HepG2 (cell line): ENCODE measurements around the gene IP6K1. TPM values are rescaled to one million over a fixed set of nuclear protein-coding genes. Genes with fewer than 3 reads are reported as not detected.

ENCODE experiments used
- CC2D1A ChIP-seq: sonication (generic); formaldehyde crosslinking; IDR thresholded peaks from 2 replicates; pipeline ENCODE4 v1.8.1; 2023; ENCODE audit warnings: mild to moderate bottlenecking, missing genetic modification reagents
- CENPT ChIP-seq: sonication (generic); formaldehyde crosslinking; IDR thresholded peaks from 2 replicates; pipeline ENCODE4 v1.8.0; 2022; ENCODE audit warnings: low read depth, mild to moderate bottlenecking, moderate library complexity, missing genetic modification reagents
- FOXM1 ChIP-seq: sonication (generic); formaldehyde crosslinking; IDR thresholded peaks from 2 replicates; pipeline ENCODE4 v1.5.0; 2020; ENCODE audit warnings: missing genetic modification reagents
- JARID2 ChIP-seq: sonication (generic); formaldehyde crosslinking; IDR thresholded peaks from 2 replicates; pipeline ENCODE4 v1.8.1; 2023; ENCODE audit warnings: missing genetic modification reagents, inconsistent platforms; ENCODE audit not compliant: insufficient replicate concordance
- JUND ChIP-seq: sonication (generic); formaldehyde crosslinking; IDR thresholded peaks from 2 replicates; pipeline ENCODE4 v1.8.0; 2022; ENCODE audit warnings: mild to moderate bottlenecking, missing genetic modification reagents
- KDM2A ChIP-seq: sonication (generic); formaldehyde crosslinking; IDR thresholded peaks from 2 replicates; pipeline ENCODE4 v1.4.0; 2020; ENCODE audit warnings: low read depth, missing genetic modification reagents, borderline replicate concordance
- KDM5A ChIP-seq: fragments of 200-600 bp; sonication (generic); IDR thresholded peaks from 2 replicates; pipeline ENCODE4 v1.7.0; 2018; ENCODE audit warnings: antibody characterized with exemption, mild to moderate bottlenecking, low read length, borderline replicate concordance
- KLF9 ChIP-seq: IDR thresholded peaks from 2 replicates; pipeline ENCODE4 v1.6.1; 2016; ENCODE audit warnings: low read depth
- MAF1 ChIP-seq: sonication (generic); formaldehyde crosslinking; IDR thresholded peaks from 2 replicates; pipeline ENCODE4 v1.5.0; 2020; ENCODE audit warnings: missing genetic modification reagents, borderline replicate concordance
- NPAS2 ChIP-seq: sonication (generic); formaldehyde crosslinking; IDR thresholded peaks from 2 replicates; pipeline ENCODE4 v1.8.0; 2022; ENCODE audit warnings: mild to moderate bottlenecking, missing genetic modification reagents, borderline replicate concordance
- PLRG1 ChIP-seq: fragments of 450-650 bp; conservative IDR thresholded peaks from 2 replicates; pipeline ENCODE4 v1.6.1; 2016
- SOX5 ChIP-seq: IDR thresholded peaks from 2 replicates; pipeline ENCODE4 v1.6.1; 2016; ENCODE audit warnings: borderline replicate concordance
- STAG1 ChIP-seq: sonication (generic); formaldehyde crosslinking; IDR thresholded peaks from 2 replicates; pipeline ENCODE4 v1.4.0; 2020; ENCODE audit warnings: missing genetic modification reagents
- SUZ12 ChIP-seq: fragments of 150-350 bp; IDR thresholded peaks from 2 replicates; pipeline ENCODE4 v1.6.1; 2014; ENCODE audit warnings: low read depth, low read length
- TCF7 ChIP-seq: sonication (generic); IDR thresholded peaks from 2 replicates; pipeline ENCODE4 v1.6.1; 2016; ENCODE audit warnings: antibody characterized with exemption, low read depth
- TEAD3 ChIP-seq: optimal IDR thresholded peaks from 2 replicates; pipeline ENCODE3; 2016; ENCODE audit warnings: borderline replicate concordance
- ZFP36 ChIP-seq: fragments of 150-350 bp; IDR thresholded peaks from 2 replicates; pipeline ENCODE4 v1.6.1; 2018; ENCODE audit warnings: borderline replicate concordance, low read length, low read depth; ENCODE audit not compliant: partially characterized antibody
- ZFP62 ChIP-seq: sonication (generic); formaldehyde crosslinking; IDR thresholded peaks from 2 replicates; pipeline ENCODE4 v1.4.0; 2020; ENCODE audit warnings: missing genetic modification reagents
- ZFYVE20 ChIP-seq: sonication (generic); formaldehyde crosslinking; IDR thresholded peaks from 2 replicates; pipeline ENCODE4 v1.8.0; 2023; ENCODE audit warnings: low read depth, mild to moderate bottlenecking, moderate library complexity, missing genetic modification reagents, borderline replicate concordance
- ZNF614 ChIP-seq: IDR thresholded peaks from 2 replicates; pipeline ENCODE4 v1.6.1; 2018; ENCODE audit warnings: missing biosample characterization, missing genetic modification reagents, inconsistent platforms, borderline replicate concordance
- ZNF674 ChIP-seq: sonication (generic); formaldehyde crosslinking; IDR thresholded peaks from 2 replicates; pipeline ENCODE4 v1.5.0; 2020; ENCODE audit warnings: low read depth, mild to moderate bottlenecking, missing genetic modification reagents
- ZNF740 ChIP-seq: sonication (generic); formaldehyde crosslinking; IDR thresholded peaks from 2 replicates; pipeline ENCODE4 v1.4.0; 2020; ENCODE audit warnings: missing genetic modification reagents
- ZNF747 ChIP-seq: sonication (generic); formaldehyde crosslinking; IDR thresholded peaks from 2 replicates; pipeline ENCODE4 v1.8.1; 2023; ENCODE audit warnings: missing genetic modification reagents, mild to moderate bottlenecking, borderline replicate concordance
- polyA plus RNA-seq, 8 experiments: library from polyadenylated mRNA; depleted of rRNA in 3 of 8; stranded (reverse) in 7 of 8; unstranded in 1 of 8; fragments of >200 nt; fragmentation: Illumina TruSeq in 4 of 8; extraction: Trizol in 4 of 8; gene quantifications; 2 replicates each; pipeline versions ENCODE4 v1.2.1 to v1.2.3, GENCODE V29; 2011 to 2016; ENCODE audit warnings: low read depth in 4 of 8, missing spikeins in 1 of 8, mixed read lengths in 1 of 8; ENCODE audit not compliant: insufficient read depth in 1 of 8
- total RNA-seq, 5 experiments: library from RNA; depleted of rRNA; stranded (reverse); fragments of >200 nt; fragmentation: Illumina TruSeq; extraction: Trizol; gene quantifications; 2 replicates each; pipeline ENCODE4 v1.2.3, GENCODE V29; 2016; ENCODE audit warnings: low read depth in 1 of 5
- TF ChIP-seq, protein P1 (sequence below): sonication (generic); formaldehyde crosslinking; conservative IDR thresholded peaks from 2 replicates; pipeline ENCODE4 v1.8.1; 2023; ENCODE audit warnings: missing genetic modification reagents
- TF ChIP-seq, protein P2 (sequence below): sonication (generic); formaldehyde crosslinking; IDR thresholded peaks from 2 replicates; pipeline ENCODE4 v1.4.0; 2020; ENCODE audit warnings: mild to moderate bottlenecking, low read depth, missing genetic modification reagents
- TF ChIP-seq, protein P3 (sequence below): sonication (generic); formaldehyde crosslinking; IDR thresholded peaks from 2 replicates; pipeline ENCODE4 v1.5.0; 2020; ENCODE audit warnings: missing genetic modification reagents

Gene IP6K1
- total and polyA plus RNA-seq, 2 of the 13 experiments (the other 11 are each of a cell fraction or from before 2014, with no cell fraction given): 17.7 to 29.7 TPM

GRCh38 chr3:49786357-49787181 is at the start of gene IP6K1 (continued):
- TF ChIP-seq ZNF614 (CRISPR knock-in tag) (peak; percentile 50; the same call in 1 of the 2 replicates), ZNF740 (CRISPR knock-in tag) (0 out of 2 replicates have a peak, but pooled peaks have one; percentile 52), ZFP36 (no peak), ZFYVE20 (CRISPR knock-in tag) (peak; percentile 84; the same call in 1 of the 2 replicates), CC2D1A (CRISPR knock-in tag) (no peak), MAF1 (CRISPR knock-in tag) (no peak), FOXM1 (no peak), JUND (CRISPR knock-in tag) (peak; percentile 59; the same call in 1 of the 2 replicates), ZNF674 (CRISPR knock-in tag) (no peak), CENPT (CRISPR knock-in tag) (peak; percentile 96; the same call in 1 of the 2 replicates), ZNF747 (CRISPR knock-in tag) (no peak), SOX5 (CRISPR knock-in tag) (0 out of 2 replicates have a peak, but pooled peaks have one; percentile 28), ZFP62 (CRISPR knock-in tag) (no peak), KLF9 (0 out of 2 replicates have a peak, but pooled peaks have one; percentile 69), PLRG1 (no peak), TEAD3 (CRISPR knock-in tag) (peak; percentile 73), STAG1 (no peak), TCF7 (no peak), KDM2A (CRISPR knock-in tag) (no peak; the same call in 1 of the 2 replicates), SUZ12 (no peak), NPAS2 (CRISPR knock-in tag) (no peak), JARID2 (CRISPR knock-in tag) (peak; percentile 90), KDM5A (peak; percentile 70; the same call in 1 of the 2 replicates)
- TF ChIP-seq, protein P1, sequence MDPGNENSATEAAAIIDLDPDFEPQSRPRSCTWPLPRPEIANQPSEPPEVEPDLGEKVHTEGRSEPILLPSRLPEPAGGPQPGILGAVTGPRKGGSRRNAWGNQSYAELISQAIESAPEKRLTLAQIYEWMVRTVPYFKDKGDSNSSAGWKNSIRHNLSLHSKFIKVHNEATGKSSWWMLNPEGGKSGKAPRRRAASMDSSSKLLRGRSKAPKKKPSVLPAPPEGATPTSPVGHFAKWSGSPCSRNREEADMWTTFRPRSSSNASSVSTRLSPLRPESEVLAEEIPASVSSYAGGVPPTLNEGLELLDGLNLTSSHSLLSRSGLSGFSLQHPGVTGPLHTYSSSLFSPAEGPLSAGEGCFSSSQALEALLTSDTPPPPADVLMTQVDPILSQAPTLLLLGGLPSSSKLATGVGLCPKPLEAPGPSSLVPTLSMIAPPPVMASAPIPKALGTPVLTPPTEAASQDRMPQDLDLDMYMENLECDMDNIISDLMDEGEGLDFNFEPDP: no peak
- TF ChIP-seq, protein P2, sequence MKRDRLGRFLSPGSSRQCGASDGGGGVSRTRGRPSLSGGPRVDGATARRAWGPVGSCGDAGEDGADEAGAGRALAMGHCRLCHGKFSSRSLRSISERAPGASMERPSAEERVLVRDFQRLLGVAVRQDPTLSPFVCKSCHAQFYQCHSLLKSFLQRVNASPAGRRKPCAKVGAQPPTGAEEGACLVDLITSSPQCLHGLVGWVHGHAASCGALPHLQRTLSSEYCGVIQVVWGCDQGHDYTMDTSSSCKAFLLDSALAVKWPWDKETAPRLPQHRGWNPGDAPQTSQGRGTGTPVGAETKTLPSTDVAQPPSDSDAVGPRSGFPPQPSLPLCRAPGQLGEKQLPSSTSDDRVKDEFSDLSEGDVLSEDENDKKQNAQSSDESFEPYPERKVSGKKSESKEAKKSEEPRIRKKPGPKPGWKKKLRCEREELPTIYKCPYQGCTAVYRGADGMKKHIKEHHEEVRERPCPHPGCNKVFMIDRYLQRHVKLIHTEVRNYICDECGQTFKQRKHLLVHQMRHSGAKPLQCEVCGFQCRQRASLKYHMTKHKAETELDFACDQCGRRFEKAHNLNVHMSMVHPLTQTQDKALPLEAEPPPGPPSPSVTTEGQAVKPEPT (CRISPR knock-in tag): 0 out of 2 replicates have a peak, but pooled peaks have one; percentile 34
- TF ChIP-seq, protein P3, sequence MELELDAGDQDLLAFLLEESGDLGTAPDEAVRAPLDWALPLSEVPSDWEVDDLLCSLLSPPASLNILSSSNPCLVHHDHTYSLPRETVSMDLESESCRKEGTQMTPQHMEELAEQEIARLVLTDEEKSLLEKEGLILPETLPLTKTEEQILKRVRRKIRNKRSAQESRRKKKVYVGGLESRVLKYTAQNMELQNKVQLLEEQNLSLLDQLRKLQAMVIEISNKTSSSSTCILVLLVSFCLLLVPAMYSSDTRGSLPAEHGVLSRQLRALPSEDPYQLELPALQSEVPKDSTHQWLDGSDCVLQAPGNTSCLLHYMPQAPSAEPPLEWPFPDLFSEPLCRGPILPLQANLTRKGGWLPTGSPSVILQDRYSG (CRISPR knock-in tag): no peak; the same call in 1 of the 2 replicates
